ENCODE data around the gene SIRT6.

GRCh38 chr19:4200940-4201542, 18.7 kb upstream of the SIRT6 start:
- no peak for TF ChIP-seq EP300 (IDR thresholded peaks at IDR 0.05)
- TF ChIP-seq, protein P1, sequence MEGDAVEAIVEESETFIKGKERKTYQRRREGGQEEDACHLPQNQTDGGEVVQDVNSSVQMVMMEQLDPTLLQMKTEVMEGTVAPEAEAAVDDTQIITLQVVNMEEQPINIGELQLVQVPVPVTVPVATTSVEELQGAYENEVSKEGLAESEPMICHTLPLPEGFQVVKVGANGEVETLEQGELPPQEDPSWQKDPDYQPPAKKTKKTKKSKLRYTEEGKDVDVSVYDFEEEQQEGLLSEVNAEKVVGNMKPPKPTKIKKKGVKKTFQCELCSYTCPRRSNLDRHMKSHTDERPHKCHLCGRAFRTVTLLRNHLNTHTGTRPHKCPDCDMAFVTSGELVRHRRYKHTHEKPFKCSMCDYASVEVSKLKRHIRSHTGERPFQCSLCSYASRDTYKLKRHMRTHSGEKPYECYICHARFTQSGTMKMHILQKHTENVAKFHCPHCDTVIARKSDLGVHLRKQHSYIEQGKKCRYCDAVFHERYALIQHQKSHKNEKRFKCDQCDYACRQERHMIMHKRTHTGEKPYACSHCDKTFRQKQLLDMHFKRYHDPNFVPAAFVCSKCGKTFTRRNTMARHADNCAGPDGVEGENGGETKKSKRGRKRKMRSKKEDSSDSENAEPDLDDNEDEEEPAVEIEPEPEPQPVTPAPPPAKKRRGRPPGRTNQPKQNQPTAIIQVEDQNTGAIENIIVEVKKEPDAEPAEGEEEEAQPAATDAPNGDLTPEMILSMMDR (IDR thresholded peaks at IDR 0.05) = no peak
- no peak for TF ChIP-seq POLR2A (IDR thresholded peaks at IDR 0.05)
- no peak for TF ChIP-seq POLR2AphosphoS5 (IDR thresholded peaks at IDR 0.05)

Data from upper lobe of left lung (tissue), 4 donors.